ENCODE measurements around the gene KRT86. TPM values are rescaled to one million over a fixed set of nuclear protein-coding genes. Genes with fewer than 3 reads are reported as not detected.
"Not testable (repeated sequence)": the region's sequence is repeated elsewhere in the genome, so short reads cannot be mapped to it uniquely, and the experiment has no call there.

Gene KRT86
- total RNA-seq, 5 donors from 2014 or later (not counting 1 experiment from before 2014, with no cell fraction given): 0.35 TPM; not detected in 4

- CTCF ChIA-PET; H3K27me3 Mint-ChIP-seq; H3K4me3 ChIP-seq (ENCODE audit: control insufficient read depth in 1 of 2, extremely low read depth in 1 of 2, low read length in 1 of 2); ATAC-seq (replicated peaks in 1 of 4); H3K4me1 ChIP-seq (ENCODE audit: control insufficient read depth in 1 of 2, extremely low read depth in 1 of 2, insufficient read depth in 2 of 2, low read length in 2 of 2); H3K9me3 ChIP-seq; H3K36me3 ChIP-seq (ENCODE audit: control insufficient read depth in 2 of 2, extremely low read depth in 1 of 2, insufficient read depth in 1 of 2, low read length in 1 of 2); POLR2A ChIA-PET; H3K4me3 Mint-ChIP-seq; H3K27ac Mint-ChIP-seq; H3K36me3 Mint-ChIP-seq; H3K9me3 Mint-ChIP-seq; H3K27ac ChIP-seq (ENCODE audit: low read length): not testable (repeated sequence)
- peaks cover 0 to 13% (median 7%) of the 10 kb centered on the region in 3 donors for H3K4me1 Mint-ChIP-seq
- DNase-seq: peak in 1 of 35 experiments; percentile 14
- WGBS (ENCODE audit: insufficient coverage): no CpG with 5 or more reads among the region's 17 CpGs
- peaks cover 0 to 17% of the 10 kb centered on the region in 2 experiments for H3K27me3 ChIP-seq (replicated peaks in 1 of 2; ENCODE audit: control insufficient read depth in 2 of 2, extremely low read depth in 1 of 2, insufficient read depth in 2 of 2, low read length in 1 of 2)
Measured at GRCh38 chr12:52287816-52288805, 13.7 kb downstream of the KRT86 start.

DNA sequence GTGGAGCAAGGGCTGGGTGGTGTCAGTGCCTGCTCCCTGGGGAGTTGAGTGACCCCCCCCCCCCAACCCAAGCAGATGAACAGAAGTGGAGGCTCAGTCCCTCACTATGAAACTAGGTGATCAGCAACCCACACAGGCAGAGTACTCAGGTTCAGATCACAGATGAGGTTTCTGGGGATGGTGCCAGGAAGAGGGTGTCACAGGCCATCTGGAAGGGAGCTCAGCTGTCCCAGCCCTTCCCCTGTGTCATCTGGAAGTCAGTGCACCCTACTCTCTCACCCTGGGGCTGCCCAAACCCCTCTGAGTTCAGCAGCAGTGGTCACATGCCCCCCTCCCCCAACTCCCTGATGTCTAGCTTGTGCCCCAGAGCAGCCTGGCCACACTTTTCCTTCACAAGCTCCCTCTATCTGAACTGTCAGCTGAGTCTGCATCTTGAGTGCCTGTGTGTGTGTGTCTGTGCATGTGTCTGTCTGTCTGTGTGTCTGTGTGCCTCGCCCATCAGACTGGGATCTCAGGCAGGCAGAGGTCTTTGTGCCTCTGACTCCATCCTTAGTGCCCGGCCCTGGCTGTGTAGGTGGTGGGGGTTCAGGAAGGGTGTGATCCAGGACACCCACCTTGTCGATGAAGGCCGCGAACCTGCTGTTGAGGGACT lies 16.2 kb downstream of the KRT86 start:
- no CpG with 5 or more reads among the region's 5 CpGs for WGBS (ENCODE audit: insufficient coverage)

DNA sequence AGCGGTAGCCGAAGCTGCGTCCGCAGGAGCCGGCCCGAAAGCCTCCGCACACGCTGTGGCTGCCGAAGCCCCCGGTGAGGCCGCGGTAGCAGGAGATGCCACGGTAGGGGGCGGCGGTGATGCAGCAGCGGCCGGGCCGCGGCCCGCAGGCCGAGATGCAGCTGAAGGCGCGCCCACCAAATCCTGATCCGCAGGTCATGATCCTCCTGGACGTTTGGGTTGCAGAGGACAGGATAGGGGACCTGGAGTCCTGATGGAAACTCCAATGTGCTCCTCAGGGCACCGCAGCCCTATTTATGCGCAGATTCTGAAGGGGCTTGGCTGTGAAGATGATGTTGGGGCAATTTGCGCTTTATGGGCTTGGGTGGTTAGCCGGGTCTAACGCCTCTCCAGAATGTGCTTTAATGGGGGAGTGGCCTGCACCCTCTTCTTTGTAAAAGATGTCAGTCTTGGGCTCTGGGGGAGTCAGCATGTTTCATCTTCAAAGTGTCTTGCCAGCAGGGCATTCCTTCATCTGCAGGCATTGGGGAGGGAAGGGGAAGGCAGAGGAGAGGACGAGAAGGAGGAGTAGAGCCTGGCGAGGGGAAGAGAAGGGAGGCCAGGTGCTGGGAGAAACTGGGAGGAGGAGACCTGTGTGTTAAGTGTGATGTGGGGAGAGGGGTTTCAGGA lies 17.0 kb downstream of the KRT86 start, which contains the start of gene KRT81:
KRT81 (minus strand) TSS at position 268 of the 669 bp plus-strand sequence; CDS start at position 199, 69 bp downstream.
- Histone ChIP-seq H3K9me3 (no peaks in the 10 kb centered on the region), H3K4me3 (ENCODE audit: control insufficient read depth in 1 of 2, extremely low read depth in 1 of 2, low read length in 1 of 2) (no peak within 1 kb of the TSS), H3K27me3 (replicated peaks in 1 of 2; ENCODE audit: control insufficient read depth in 2 of 2, extremely low read depth in 1 of 2, insufficient read depth in 2 of 2, low read length in 1 of 2) (peaks cover 0 to 18% of the 10 kb centered on the region in 2 experiments), H3K27ac (ENCODE audit: low read length) (no peak within 1 kb of the TSS), H3K36me3 (ENCODE audit: control insufficient read depth in 2 of 2, extremely low read depth in 1 of 2, insufficient read depth in 1 of 2, low read length in 1 of 2) (no peaks in the 10 kb centered on the region), H3K4me1 (ENCODE audit: control insufficient read depth in 1 of 2, extremely low read depth in 1 of 2, insufficient read depth in 2 of 2, low read length in 2 of 2) (peaks cover 0 to 2% of the 10 kb centered on the region in 2 experiments)
- no peak for ATAC-seq (replicated peaks in 1 of 4)
- Mint-ChIP-seq H3K9me3 (no peaks in the 10 kb centered on the region), H3K4me1 (peaks cover 0 to 13% (median 7%) of the 10 kb centered on the region in 3 donors), H3K27me3 (peaks cover 9 to 14% of the 10 kb centered on the region in 2 donors), H3K27ac (no peak within 1 kb of the TSS), H3K4me3 (no peak within 1 kb of the TSS), H3K36me3 (no peaks in the 10 kb centered on the region)
- 86% methylated on average over 20 of the region's 32 CpGs for WGBS (ENCODE audit: insufficient coverage)
- ChIA-PET CTCF (no interaction called here), POLR2A (no interaction called here)
- DNase-seq: peak in 1 of 35 experiments; percentile 8

More for the DNA sequence above, 16.2 kb downstream of the KRT86 start:
- H3K27me3 ChIP-seq (replicated peaks in 1 of 2; ENCODE audit: control insufficient read depth in 2 of 2, extremely low read depth in 1 of 2, insufficient read depth in 2 of 2, low read length in 1 of 2): peaks cover 0 to 16% of the 10 kb centered on the region in 2 experiments
- POLR2A ChIA-PET; H3K9me3 Mint-ChIP-seq; H3K27ac Mint-ChIP-seq; CTCF ChIA-PET; H3K4me1 ChIP-seq (ENCODE audit: control insufficient read depth in 1 of 2, extremely low read depth in 1 of 2, insufficient read depth in 2 of 2, low read length in 2 of 2); H3K27ac ChIP-seq (ENCODE audit: low read length); H3K9me3 ChIP-seq; H3K36me3 Mint-ChIP-seq; H3K4me3 ChIP-seq (ENCODE audit: control insufficient read depth in 1 of 2, extremely low read depth in 1 of 2, low read length in 1 of 2); H3K36me3 ChIP-seq (ENCODE audit: control insufficient read depth in 2 of 2, extremely low read depth in 1 of 2, insufficient read depth in 1 of 2, low read length in 1 of 2); DNase-seq; H3K4me3 Mint-ChIP-seq; ATAC-seq (replicated peaks in 1 of 4): not testable (repeated sequence)
- Mint-ChIP-seq H3K27me3 (peaks cover 6 to 10% of the 10 kb centered on the region in 2 donors), H3K4me1 (peaks cover 0 to 13% (median 7%) of the 10 kb centered on the region in 3 donors)

- no peaks in the 10 kb centered on the region for H3K36me3 Mint-ChIP-seq
- H3K4me3 Mint-ChIP-seq: no peak overlapping the region
- DNase-seq: no peak
- Histone ChIP-seq H3K36me3 (ENCODE audit: control insufficient read depth in 2 of 2, extremely low read depth in 1 of 2, insufficient read depth in 1 of 2, low read length in 1 of 2) (no peaks in the 10 kb centered on the region), H3K9me3 (no peaks in the 10 kb centered on the region), H3K27ac (ENCODE audit: low read length) (no peak overlapping the region), H3K4me3 (ENCODE audit: control insufficient read depth in 1 of 2, extremely low read depth in 1 of 2, low read length in 1 of 2) (no peak overlapping the region), H3K4me1 (ENCODE audit: control insufficient read depth in 1 of 2, extremely low read depth in 1 of 2, insufficient read depth in 2 of 2, low read length in 2 of 2) (no peaks in the 10 kb centered on the region), H3K27me3 (replicated peaks in 1 of 2; ENCODE audit: control insufficient read depth in 2 of 2, extremely low read depth in 1 of 2, insufficient read depth in 2 of 2, low read length in 1 of 2) (peaks cover 0 to 13% of the 10 kb centered on the region in 2 experiments)
- no peak overlapping the region for H3K27ac Mint-ChIP-seq
- ChIA-PET CTCF (interaction anchor here (0.5 to 1.5 kb wide), 3 partner anchors 15 to 414 kb away, joined by 3 read pairs; no protein-coding TSS in a partner anchor), POLR2A (interaction anchor here in 1 of 2 donors (0.8 kb wide), 1 partner anchor 88 kb away, joined by 3 read pairs; no protein-coding TSS in a partner anchor)
- WGBS (ENCODE audit: insufficient coverage): no CpG with 5 or more reads among the region's 1 CpG
- H3K9me3 Mint-ChIP-seq: no peaks in the 10 kb centered on the region
- no peaks in the 10 kb centered on the region for H3K4me1 Mint-ChIP-seq
- H3K27me3 Mint-ChIP-seq: peaks cover 15 to 22% of the 10 kb centered on the region in 2 donors
- ATAC-seq (replicated peaks in 1 of 4): no peak
Measured at GRCh38 chr12:52293926-52294325, 19.5 kb downstream of the KRT86 start.

DNA sequence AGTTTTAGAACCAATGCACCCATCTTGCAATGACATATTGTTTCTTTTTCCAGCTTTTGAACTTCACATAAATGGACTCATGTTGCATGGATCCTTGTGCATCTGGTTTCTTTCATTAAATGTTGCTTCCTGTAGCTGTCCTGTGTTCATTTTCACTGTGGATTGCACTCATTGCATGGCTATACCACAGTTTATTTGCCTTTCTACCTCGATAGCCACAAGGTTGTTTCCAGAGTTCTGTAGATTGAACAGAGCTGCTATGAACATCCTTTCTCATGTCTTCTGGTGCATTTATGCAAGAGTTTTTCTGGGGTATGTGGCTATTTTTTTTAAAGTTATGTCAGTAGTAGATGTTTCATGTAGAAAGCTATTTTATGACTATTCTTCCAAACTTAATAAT lies 20.4 kb downstream of the KRT86 start:
- Histone ChIP-seq H3K4me3 (ENCODE audit: control insufficient read depth in 1 of 2, extremely low read depth in 1 of 2, low read length in 1 of 2) (no peak overlapping the region), H3K27ac (ENCODE audit: low read length) (no peak overlapping the region), H3K9me3 (no peaks in the 10 kb centered on the region), H3K36me3 (ENCODE audit: control insufficient read depth in 2 of 2, extremely low read depth in 1 of 2, insufficient read depth in 1 of 2, low read length in 1 of 2) (no peaks in the 10 kb centered on the region), H3K4me1 (ENCODE audit: control insufficient read depth in 1 of 2, extremely low read depth in 1 of 2, insufficient read depth in 2 of 2, low read length in 2 of 2) (no peaks in the 10 kb centered on the region), H3K27me3 (replicated peaks in 1 of 2; ENCODE audit: control insufficient read depth in 2 of 2, extremely low read depth in 1 of 2, insufficient read depth in 2 of 2, low read length in 1 of 2) (peaks cover 0 to 13% of the 10 kb centered on the region in 2 experiments)
- ChIA-PET POLR2A (no interaction called here), CTCF (interaction anchor here in 1 of 2 donors (0.5 to 1.5 kb wide), 2 partner anchors 16 to 415 kb away, joined by 3 read pairs; no protein-coding TSS in a partner anchor)
- Mint-ChIP-seq H3K27ac (no peak overlapping the region), H3K36me3 (no peaks in the 10 kb centered on the region), H3K4me3 (no peak overlapping the region), H3K4me1 (no peaks in the 10 kb centered on the region), H3K9me3 (no peaks in the 10 kb centered on the region), H3K27me3 (peaks cover 18 to 22% of the 10 kb centered on the region in 2 donors)
- no peak for ATAC-seq (replicated peaks in 1 of 4)
- WGBS (ENCODE audit: insufficient coverage): 50% methylated on average over 1 of the region's 1 CpG
- DNase-seq: no peak

DNA sequence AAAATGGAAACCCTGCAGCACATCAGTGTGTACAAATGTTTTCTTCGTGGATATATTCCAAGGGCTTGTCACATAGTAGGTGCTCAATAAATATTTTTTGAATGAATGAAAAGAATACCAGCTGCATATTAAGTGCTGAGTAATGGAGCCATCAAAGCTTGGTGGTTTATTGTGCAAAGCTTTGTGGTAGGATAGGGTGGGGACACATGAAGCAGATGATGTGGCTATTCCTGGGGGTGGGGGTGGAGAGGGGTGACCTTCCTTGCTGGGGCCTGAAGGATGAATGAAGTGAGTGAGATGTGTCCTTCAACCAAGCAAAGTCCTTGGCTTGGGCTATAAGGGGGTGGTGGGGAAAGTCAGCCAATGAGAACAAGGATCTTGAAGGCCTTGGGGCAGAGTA lies 21.2 kb downstream of the KRT86 start:
- CTCF ChIA-PET: interaction anchor here in 1 of 2 donors (0.6 kb wide), 1 partner anchor 31 kb away, joined by 3 read pairs; no protein-coding TSS in a partner anchor
- ATAC-seq (replicated peaks in 1 of 4): no peak
- Mint-ChIP-seq H3K4me1 (no peaks in the 10 kb centered on the region), H3K27me3 (peaks cover 18 to 22% of the 10 kb centered on the region in 2 donors), H3K4me3 (no peak overlapping the region), H3K36me3 (no peaks in the 10 kb centered on the region), H3K27ac (no peak overlapping the region), H3K9me3 (no peaks in the 10 kb centered on the region)
- POLR2A ChIA-PET: no interaction called here
- Histone ChIP-seq H3K4me3 (ENCODE audit: control insufficient read depth in 1 of 2, extremely low read depth in 1 of 2, low read length in 1 of 2) (no peak overlapping the region), H3K36me3 (ENCODE audit: control insufficient read depth in 2 of 2, extremely low read depth in 1 of 2, insufficient read depth in 1 of 2, low read length in 1 of 2) (no peaks in the 10 kb centered on the region), H3K27me3 (replicated peaks in 1 of 2; ENCODE audit: control insufficient read depth in 2 of 2, extremely low read depth in 1 of 2, insufficient read depth in 2 of 2, low read length in 1 of 2) (peaks cover 0 to 13% of the 10 kb centered on the region in 2 experiments), H3K4me1 (ENCODE audit: control insufficient read depth in 1 of 2, extremely low read depth in 1 of 2, insufficient read depth in 2 of 2, low read length in 2 of 2) (no peaks in the 10 kb centered on the region), H3K27ac (ENCODE audit: low read length) (no peak overlapping the region), H3K9me3 (no peaks in the 10 kb centered on the region)
- WGBS (ENCODE audit: insufficient coverage): 67% methylated on average over 1 of the region's 1 CpG
- DNase-seq: no peak
